Glomerular visceral epithelial cell (primary cell): Measurements from ENCODE around the gene SLC2A5.
"Not testable (repeated sequence)": the region's sequence is repeated elsewhere in the genome, so short reads cannot be mapped to it uniquely, and the experiment has no call there.

Experiments
- DNase-seq: peaks from one replicate; pipeline ENCODE4 v3.0.0-alpha.2; 2016; ENCODE audit errors: extremely low spot score

SLC2A5 gene

GRCh38 chr1:9035226-9035625, 34.2 kb downstream of the SLC2A5 start:
- DNase-seq, result no peak

GRCh38 chr1:9033363-9033762, 36.1 kb downstream of the SLC2A5 start:
- DNase-seq, result no peak

- DNase-seq, result no peak
Observed at GRCh38 chr1:9031484-9032259, 37.8 kb downstream of the SLC2A5 start.

- DNase-seq, result not testable (repeated sequence)
Observed at GRCh38 chr1:9031077-9031476, 38.4 kb downstream of the SLC2A5 start.

- no peak for DNase-seq
Observed at GRCh38 chr1:9028921-9029705, 40.3 kb downstream of the SLC2A5 start.

- no peak for DNase-seq
Observed at GRCh38 chr1:9027307-9027706, 42.1 kb downstream of the SLC2A5 start.

GRCh38 chr1:9025449-9025848, 44.0 kb downstream of the SLC2A5 start:
- no peak for DNase-seq

- DNase-seq, result no peak
Observed at GRCh38 chr1:9024837-9025236, 44.6 kb downstream of the SLC2A5 start.

- DNase-seq, result no peak
Observed at GRCh38 chr1:9022773-9023172, 46.7 kb downstream of the SLC2A5 start.

- DNase-seq, result not testable (repeated sequence)
Observed at GRCh38 chr1:9022026-9022738, 47.3 kb downstream of the SLC2A5 start.

- DNase-seq, result no peak
Observed at GRCh38 chr1:9020305-9020704, 49.1 kb downstream of the SLC2A5 start.

- no peak for DNase-seq
Observed at GRCh38 chr1:9019896-9020295, 49.5 kb downstream of the SLC2A5 start.

GRCh38 chr1:9018333-9018732, 51.1 kb downstream of the SLC2A5 start:
- no peak for DNase-seq

- no peak for DNase-seq
Observed at GRCh38 chr1:9016455-9016854, 53.0 kb downstream of the SLC2A5 start.

GRCh38 chr1:9014475-9015375, 54.7 kb downstream of the SLC2A5 start:
- DNase-seq, result no peak

- DNase-seq, result no peak
Observed at GRCh38 chr1:9013819-9014218, 55.6 kb downstream of the SLC2A5 start.

GRCh38 chr1:9010781-9011323, 58.6 kb downstream of the SLC2A5 start:
- no peak for DNase-seq

GRCh38 chr1:9009438-9010370, 59.7 kb downstream of the SLC2A5 start:
- peak; percentile 19 for DNase-seq

- no peak for DNase-seq
Observed at GRCh38 chr1:9008236-9008635, 61.2 kb downstream of the SLC2A5 start.
